Dedifferentiated amniotic fluid mesenchymal stem cell (primary cell): ENCODE measurements around the gene MAPK8IP2.
"Not testable (repeated sequence)": the region's sequence is repeated elsewhere in the genome, so short reads cannot be mapped to it uniquely, and the experiment has no call there.

ENCODE experiments used
- DNase-seq: peaks from one replicate; pipeline ENCODE4 v3.0.0-alpha.2; 2016; ENCODE audit errors: extremely low spot score

The MAPK8IP2 gene

DNA sequence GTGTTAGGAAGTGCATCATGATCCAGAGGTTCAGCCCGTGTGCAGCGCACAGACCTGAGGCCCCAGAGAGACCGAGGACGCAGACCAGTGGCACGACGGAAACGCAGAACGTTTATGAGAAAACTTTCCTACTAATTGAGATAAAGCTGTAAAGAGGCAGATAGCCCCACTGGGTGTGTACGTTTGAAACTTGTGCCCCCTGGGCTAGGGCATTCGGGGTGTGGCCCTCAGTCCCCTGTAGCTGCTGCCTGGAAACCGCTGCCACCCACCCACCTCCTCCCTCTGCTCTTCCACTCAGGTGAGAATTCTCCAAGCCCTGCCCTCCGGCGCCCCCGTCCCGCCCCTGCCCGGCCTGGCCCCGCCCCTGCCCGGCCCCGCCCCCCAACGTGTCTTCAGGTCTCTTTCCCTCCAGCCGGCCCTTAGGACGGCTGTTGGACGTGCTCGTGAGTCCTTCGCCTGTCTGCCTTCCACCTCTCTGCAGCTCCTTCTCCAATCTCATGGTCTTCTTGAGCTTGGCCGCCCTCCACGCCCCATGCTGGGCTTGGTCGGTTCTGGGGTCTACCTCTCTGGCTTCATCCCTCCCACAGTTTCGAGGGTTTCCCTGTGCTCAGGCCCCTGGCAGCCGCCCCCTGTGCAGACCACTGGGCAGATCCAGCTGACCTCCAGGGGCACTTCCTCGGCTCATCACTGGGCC is 12.1 kb downstream of the MAPK8IP2 start:
- no peak for DNase-seq

DNA sequence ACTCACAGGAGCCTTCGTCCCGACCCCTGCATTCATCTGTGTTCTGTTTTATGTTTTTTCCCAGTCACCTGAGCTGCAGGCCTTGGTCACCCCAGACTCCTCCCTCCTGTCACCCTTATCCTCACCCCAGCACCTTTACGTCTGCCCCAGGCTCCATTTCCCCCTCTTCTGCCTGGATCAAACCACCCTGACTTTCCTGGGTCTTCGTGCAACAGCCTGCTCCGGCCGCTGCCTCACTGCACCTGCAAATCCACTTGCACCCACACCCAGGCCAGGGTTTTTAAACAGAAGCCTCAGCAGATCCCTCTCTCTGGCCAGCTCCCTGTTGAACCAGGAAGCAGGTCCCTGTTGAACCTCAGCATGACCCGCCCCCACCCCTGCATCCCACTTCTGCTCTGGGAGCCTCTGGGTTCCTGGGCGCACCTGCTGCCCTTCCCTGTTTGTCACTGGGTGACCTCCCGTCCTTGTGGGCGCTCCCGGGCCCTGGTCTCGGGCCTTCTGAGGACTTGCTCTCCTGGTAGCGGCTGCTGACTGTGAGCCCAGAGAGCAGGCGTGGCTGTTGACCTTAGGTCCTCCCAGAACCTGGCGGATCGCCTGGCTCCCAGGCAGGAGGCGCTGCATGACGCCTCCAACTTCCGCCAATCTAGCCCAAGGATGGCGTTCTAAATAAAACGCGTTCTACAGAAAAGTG is 12.8 kb downstream of the MAPK8IP2 start:
- no peak for DNase-seq

DNA sequence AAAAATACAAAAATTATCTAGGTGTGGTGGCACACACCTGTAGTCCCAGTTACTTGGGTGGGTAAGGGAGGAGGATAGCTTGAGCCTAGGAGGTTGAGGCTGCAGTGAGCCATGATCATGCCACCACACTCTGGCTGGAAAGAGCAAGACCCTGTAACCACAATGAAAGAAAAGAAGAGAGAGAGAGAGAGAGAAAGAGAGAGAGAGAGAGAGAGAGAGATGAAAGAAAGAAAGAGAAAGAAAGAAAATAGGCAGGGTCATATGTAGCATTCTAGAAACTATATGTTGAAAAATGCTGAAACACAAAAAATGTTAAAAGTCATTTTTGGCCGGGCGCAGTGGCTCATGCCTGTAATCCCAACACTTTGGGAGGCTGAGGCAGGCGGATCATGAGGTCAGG is 13.7 kb downstream of the MAPK8IP2 start:
- DNase-seq = not testable (repeated sequence)

DNA sequence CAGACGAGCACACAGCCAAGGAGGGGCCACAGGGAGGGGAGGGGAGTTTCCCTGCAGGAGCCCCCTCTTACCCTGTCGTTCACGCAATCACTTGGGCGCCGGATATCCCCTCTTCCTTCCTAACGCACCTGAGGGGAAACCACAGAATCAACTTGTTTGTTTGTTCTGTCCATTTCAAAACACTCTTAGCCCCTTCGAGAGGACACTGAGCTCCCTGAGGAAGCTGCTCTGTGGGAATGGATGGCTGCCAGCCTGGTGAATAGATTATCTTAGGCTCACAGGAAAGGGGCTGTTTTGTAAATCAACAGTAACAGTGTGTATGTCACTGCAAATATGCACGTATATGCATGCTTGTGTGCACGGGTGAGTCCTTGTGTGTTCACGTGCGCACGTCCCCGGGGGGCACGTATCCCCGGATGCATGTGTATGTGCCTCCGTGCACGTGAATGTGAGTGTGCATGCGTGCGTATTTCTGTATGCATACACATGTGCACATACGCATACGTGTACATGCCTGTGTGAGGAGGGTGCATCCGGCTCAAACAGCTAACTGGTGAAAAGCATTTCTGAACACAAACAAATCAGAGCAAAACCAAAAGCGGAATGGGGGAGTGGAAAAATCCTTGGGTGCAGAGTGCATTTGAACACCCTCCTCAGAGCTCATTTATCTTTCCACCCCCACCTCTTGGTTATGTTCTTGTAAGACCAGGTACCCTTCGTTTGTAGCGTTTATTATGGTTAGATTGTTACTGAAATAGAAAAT is 20.2 kb downstream of the MAPK8IP2 start:
- DNase-seq = no peak

DNA sequence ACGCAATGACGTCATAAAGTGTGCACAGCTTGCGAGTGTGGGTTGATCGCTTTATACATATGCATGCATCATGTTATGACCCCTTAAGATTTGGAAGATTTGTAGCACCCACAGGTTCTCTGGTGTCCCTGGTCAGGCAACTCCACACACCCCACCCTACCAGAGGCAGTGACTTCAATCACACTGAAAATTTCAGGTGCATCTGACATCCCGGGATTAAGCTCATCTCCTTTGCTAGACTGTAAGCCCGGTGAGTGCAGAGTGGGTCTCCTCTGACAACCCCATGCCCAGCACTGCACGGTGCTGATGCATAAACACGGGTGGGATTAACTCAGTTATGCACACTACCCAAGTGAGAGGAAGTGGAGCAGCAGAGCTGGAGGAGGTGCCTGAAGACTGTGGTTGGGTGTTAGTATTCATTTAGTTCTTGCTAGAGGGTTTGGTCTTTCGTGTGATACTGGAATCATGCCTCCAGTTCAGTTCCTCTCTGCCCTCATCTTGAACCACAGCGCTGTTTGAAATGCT is 20.8 kb downstream of the MAPK8IP2 start:
- DNase-seq = no peak

DNA sequence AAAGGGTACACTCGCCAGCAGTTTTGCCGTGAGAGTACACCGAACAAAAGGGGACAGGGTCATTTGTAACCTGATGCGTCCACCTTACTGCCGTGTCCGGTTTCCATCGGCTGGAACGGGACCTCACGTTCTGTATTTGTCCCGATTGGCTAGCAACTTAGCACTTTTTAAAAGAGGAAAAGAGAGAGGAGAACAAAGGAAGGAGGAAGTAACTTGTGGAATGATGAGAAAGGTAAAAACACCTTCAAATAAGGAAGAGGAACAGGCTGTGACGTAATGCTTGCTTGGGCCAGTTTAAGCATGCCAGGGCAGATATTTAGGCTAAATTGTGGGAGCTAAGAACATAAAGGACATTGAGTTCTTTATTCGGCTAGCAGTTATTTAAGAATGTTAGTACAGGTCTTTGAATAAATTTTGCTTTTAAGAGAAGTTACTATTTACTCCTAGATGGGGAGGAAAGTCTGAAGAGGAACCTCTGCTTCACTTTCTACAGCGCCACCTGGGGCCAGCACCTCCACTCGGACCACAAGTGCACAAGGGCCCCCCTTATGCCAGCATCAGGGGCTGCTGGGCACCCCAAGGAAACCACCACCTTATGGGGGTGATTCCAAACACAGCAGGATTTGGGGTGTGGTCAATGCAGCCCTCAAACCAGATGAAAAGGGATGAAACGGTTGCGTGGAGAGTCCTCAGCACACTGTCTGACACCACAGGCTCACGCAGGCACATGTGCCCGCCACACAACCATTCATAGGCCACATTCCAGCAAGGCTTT is 21.5 kb downstream of the MAPK8IP2 start:
- DNase-seq = no peak

DNA sequence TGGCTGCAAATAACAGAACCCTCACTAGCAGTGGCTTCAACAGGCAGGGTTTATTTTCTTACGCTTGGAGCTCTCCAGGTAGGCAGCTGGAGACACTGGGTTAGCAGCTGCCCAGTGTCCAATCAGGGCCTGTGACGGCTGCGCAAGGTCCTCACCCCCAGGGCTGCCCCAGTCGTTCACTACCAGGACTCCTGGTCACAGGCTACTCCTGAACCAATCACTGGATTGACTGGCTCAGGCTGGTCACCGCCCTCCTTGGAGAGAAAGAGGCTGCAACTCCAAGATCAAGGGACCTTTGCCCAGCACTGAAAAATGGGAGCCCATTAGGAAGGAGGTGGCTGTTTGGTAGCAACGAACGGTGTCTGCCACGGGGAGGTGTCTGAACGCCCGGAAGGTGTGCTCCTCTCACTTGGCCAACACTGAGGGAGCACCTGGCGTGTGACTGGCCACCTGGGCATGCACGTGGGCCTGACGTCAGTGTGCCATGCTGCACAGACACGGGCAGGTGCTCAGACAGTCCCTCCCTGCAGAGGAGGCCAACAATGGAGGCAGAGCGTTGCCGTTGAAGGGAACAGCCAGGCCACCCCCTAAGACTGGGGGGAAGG is 22.2 kb downstream of the MAPK8IP2 start:
- DNase-seq = no peak

DNA sequence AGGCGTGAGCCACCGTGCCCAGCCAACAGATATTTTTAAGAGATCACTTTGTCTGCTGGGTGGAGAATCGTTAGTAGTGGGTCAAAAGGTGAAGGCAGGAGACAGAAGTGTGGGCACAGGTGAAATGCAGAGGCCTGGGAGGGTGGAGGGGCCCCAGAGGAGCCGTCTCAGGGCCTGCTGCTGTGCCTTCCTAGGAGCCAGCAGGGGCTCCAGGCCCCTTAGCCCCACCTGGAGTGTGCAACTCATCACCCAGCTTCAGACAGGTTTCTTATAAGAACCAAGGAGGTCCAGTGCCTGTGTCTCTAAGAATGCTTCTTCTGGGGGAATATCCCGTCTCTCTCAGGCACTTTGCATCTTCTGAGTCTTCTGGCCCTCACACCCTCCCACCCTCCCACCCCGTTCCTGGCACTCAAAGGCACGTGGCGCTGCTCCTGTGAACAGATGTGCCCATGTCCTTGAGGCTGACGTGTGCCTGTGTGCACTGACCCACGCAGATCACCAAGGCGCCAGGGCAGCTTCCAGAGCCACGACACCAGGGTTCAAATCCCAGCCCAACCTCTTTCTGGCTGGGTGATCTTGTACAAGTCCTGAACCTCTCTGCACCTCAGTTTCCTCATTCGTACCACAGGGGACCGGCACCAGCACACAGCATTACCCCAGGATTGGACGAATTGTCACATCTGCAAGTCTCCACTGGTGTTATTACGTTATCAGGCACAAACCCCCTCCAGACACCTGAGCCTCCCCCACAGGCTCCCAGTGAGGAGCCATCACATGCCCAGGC is 23.9 kb downstream of the MAPK8IP2 start:
- DNase-seq = no peak

DNA sequence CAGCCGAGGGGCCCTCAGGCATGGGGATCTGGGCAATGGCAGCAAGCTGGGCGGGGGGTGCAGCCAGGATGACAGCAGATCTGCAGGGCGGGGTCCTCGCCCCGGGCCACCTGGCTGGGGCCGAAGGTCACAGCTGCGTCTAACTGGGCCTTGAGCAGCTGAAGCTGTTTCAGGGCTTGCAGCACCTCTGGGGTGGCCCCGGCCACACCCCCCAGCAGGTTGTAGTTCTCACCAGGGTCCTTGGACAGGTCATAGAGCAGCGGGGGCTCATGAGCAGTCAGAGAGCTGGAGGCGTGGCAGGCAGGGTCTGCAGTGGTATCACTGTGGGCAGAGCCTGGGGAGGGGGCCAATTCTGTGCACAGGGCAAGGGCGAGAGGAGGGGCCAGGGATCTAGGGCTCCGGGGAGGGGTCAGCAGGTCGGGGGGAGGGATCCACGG is 24.6 kb downstream of the MAPK8IP2 start:
- no peak for DNase-seq

DNA sequence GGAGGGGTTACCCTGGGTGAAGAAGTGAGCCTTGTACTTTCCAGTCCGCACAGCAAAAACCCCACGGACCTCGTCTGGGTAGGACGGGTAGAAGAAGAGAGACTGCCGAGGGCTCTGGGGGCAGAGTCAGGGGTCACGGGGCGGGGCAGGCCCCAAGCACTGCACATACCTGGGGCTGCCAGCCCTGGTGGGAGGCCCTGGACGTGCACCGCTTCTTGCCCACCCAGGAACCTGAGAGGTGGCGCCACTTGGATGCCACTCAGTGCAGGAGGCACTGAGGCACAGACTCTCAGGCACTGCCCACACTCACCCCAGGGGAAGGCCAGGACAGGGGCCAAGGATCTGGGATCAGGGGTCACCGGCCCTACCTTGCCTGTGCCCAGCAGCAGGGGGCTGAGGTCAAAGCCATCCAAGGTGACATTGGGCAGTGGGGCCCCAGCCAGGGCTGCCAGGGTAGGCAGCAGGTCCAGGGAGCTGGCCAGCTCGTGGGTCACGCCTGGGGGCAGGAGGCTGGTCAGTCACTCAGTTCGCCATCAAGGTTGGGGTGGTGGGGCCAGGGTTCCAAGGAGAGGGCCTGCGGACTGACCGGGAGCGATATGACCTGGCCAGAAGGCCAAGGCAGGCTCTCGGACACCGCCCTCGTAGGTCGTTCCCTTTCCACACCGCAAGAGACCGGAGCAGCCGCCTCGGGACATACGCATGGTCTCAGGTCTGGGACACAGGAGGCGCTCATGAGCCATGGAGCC is 25.1 kb downstream of the MAPK8IP2 start:
- no peak for DNase-seq

DNA sequence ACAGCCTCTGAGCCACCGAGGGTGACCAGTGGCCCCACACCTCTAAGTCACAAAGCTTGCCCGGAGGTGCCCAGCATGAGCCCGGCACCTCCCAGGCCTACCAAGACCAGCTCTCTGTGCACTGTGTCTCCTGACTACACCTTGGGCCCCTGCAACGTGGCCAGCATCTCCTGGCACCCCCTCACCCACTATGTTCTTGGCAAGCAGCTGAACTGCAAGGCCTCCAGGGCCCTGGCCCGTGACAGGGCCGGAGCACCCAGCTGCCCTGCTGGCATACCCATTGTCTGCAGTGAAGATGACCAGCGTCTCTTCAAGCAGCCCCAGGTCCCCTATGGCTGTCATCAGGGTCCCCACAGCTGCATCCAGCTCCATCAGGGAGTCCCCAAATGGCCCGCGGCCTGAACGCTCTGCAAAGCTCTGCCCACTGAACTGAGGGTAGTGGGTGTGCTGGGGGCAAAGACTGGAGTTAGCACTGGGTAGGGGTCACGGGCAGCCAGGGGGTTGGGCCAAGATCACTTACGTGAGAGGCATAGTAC is 25.8 kb downstream of the MAPK8IP2 start:
- DNase-seq = no peak

DNA sequence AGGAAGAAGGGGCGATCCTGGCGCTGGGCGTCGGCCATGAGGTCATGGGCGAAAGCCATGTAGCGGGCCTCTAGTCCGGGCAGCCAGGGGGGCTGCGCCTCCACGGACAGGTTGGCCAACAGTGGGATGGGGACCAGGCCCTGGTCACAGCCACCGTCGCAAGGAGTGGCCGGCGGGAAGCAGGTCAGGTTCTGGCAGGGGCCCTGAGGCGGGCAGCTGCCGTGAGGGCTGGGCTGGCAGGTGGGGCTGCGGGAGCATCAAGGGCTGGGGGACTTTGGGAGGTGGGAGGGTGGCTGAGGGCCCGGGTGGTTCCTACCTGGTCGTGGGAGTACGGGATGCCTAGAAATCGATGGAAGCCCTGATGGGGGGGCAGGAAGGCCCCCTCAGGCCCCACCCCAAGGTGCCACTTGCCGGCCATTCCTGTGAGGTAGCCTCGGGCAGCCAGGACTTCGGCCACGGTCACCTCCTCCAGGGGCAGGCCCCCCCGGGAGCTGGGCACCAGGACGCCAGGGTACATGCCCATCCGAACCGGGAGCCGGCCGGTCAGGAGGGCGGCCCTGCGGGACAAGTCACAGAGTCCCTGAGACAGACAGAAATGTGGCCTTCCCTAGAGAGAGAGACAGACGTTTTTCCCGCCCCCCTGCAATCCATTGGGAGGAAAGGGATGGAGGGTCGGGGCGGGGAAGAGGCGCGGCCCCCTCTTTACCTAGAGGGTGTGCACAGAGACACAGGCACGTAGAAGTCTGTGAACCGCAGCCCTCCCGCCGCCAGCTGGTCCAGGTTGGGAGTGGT is 26.5 kb downstream of the MAPK8IP2 start:
- no peak for DNase-seq

DNA sequence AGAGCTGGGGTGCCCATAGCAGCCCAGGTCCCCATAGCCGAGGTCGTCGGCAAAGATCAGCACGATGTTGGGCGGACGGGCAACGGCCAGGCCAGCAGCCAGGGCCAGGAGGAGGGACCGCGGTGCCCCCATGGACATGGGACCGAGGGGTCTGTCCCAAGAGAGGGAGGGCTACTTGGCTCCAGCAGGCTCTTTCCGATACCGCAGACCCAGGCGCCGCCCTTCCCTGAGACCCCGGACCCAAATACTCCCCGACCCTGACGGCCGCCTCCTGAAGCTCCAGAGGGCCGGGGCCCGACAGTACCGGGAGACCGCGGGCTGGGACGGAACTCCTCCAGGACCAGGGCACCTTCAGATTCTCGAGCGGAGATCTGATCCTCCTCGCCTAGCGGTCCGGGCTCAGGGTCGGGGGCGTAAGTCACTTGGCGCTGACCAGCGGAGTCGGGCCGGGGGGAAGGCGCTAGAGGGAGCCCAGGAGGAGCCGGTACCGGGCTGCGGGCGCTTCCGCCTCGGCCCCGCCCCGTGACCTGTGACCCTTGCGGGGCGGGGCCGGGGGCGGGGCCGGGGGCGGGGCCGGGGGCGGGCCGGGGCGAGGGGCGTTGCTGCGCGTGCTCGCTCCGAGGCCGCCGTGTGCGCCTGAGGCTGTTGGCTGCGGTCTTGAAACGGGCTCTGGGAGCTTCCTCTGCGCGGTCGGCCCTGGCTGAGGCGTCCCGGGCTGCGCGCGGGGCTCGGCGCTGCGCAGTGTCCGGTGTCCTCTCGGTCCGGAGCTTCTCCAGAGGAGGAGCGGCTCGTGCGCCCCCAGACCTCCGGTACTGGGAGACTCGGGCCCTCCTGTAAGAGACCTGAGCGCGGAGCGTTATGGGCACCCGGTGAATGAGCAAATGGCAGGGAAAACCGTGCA is 27.3 kb downstream of the MAPK8IP2 start, which contains the start of gene ARSA:
ARSA (minus strand) TSS at position 511 of the 901 bp plus-strand sequence; CDS start at position 138, 373 bp downstream.
- DNase-seq = peak; percentile 62

DNA sequence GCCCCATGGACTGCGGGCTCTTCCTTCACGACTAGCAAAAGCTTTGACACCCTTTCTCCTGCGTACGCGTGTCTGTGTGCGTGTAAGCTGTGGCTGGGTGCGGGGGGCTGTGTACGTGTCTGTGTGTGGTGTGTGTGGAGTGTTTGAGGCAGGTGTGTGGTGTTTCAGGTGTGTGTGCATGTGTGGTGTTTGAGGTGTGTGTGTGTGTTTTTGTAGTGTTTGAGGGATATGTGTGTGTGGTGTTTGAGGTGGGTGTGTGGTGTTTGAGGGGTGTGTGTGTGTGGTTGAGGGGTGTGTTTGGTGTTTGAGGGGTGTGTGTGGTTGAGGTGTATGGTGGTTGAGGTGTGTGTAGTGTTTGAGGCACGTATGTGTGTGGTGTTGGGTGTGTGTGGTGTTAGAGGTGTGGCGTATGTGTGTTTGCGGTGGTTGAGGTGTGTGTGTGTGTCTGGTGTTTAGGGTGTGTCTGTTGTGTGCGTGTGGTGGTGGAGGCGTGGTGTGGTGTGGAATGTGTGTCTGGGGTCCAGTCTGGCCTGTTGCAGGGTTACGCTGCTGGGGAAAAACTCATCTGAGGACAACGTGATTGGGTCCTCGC is 28.0 kb downstream of the MAPK8IP2 start:
- no peak for DNase-seq

DNA sequence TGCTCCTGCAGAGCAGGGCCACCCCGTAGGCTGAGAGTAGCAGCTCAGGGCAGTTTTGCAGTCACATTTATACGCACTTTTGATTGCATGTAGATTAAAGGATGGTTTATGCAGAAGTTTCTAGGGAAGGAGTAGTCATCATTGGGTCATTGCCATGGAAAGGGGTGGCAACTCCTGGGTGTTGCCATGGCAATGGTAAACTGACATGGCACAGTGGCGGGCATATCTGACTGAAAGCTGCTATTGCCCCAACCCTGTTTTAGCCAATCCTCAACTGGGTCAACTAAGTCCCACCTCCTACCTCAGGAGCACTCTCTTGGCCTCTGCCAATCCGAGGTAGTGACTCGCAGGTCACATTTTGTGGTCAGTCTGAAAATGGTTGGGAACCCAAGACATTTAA is 29.8 kb downstream of the MAPK8IP2 start:
- no peak for DNase-seq

DNA sequence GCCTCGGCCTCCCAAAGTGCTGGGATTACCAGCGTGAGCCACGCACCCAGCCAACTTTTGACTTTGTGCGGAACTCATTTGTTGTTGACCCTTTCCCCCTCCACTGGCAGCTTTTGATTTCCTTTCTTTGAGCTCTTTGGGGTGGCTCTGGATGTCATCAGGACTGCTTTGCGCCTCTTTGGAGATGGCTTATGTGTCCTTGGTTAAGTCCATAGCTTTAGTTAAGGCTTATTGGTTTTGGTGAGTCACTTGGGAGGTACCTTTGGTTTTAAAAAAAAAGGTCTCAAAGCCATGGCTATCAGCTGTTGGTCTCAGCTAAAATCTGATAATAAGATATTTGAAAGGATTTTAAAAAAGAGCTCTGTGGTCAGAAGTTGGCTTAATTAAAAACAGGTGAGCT is 32.5 kb downstream of the MAPK8IP2 start:
- DNase-seq = no peak

DNA sequence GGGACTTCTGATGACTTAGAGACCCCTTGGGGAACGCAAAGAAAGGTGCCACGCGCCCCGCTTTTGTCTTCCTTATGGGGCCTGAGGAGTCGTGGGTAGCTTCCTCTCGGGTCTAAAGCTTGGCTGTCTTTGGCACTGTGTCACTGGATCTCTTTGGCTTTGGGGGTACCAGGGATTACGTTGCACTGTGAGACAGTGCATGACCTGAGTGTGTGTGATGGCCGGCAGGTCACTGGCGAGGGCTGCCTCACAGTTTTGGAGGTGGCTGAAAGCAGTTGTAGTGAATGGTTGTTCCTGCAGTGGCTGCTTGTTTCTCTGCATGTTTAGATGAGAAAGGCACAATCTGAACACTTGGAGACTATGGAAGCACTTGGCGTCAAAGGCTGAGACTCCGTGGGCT is 33.2 kb downstream of the MAPK8IP2 start:
- DNase-seq = no peak
